HFFc6 (cell line): ENCODE results near the gene ANKRD52. TPM values are rescaled to one million over a fixed set of nuclear protein-coding genes. Genes with fewer than 3 reads are reported as not detected.

Experiments used
- DNase-seq: peaks from one replicate; pipeline ENCODE4 v3.0.0-alpha.2; 2018
- H3K27ac Mint-ChIP-seq: 2 replicates; pipeline ENCODE4 v1.8.0; 2020; ENCODE audit warnings: mild to moderate bottlenecking, mixed read lengths
- H3K27me3 Mint-ChIP-seq: 2 replicates; pipeline ENCODE4 v1.8.0; 2021; ENCODE audit warnings: mild to moderate bottlenecking, moderate library complexity, mixed read lengths; ENCODE audit not compliant: insufficient read depth
- H3K36me3 Mint-ChIP-seq: 2 replicates; pipeline ENCODE4 v1.8.0; 2021; ENCODE audit warnings: low read depth, mixed read lengths
- H3K4me1 Mint-ChIP-seq: 2 replicates; pipeline ENCODE4 v1.8.0; 2020; ENCODE audit warnings: low read depth, mixed read lengths
- H3K4me3 Mint-ChIP-seq: 2 replicates; pipeline ENCODE4 v1.8.0; 2020; ENCODE audit warnings: mild to moderate bottlenecking, moderate library complexity, mixed read lengths
- H3K9me3 Mint-ChIP-seq: 2 replicates; pipeline ENCODE4 v1.8.0; 2020; ENCODE audit warnings: mild to moderate bottlenecking, mixed read lengths
- total RNA-seq, 6 experiments: library from RNA; stranded (reverse); fragmentation: NEBNext Ultra II Directional; extraction: Animal tissue kit (Norgen Biotek cat#: 25700); gene quantifications; 2 replicates in 1 of 6; 3 replicates in 5 of 6; pipeline ENCODE4 v1.2.3, GENCODE V29; 2021
- TF ChIP-seq, protein P1 (sequence below): fragments of 200-600 bp; sonication (generic); IDR thresholded peaks from 2 replicates; pipeline ENCODE4 v1.5.0; 2021; ENCODE audit warnings: antibody characterized with exemption, mild to moderate bottlenecking

The ANKRD52 gene
- total RNA-seq, 6 experiments from 2014 or later = 57.9 to 87.8 (median 68.6) TPM

DNA sequence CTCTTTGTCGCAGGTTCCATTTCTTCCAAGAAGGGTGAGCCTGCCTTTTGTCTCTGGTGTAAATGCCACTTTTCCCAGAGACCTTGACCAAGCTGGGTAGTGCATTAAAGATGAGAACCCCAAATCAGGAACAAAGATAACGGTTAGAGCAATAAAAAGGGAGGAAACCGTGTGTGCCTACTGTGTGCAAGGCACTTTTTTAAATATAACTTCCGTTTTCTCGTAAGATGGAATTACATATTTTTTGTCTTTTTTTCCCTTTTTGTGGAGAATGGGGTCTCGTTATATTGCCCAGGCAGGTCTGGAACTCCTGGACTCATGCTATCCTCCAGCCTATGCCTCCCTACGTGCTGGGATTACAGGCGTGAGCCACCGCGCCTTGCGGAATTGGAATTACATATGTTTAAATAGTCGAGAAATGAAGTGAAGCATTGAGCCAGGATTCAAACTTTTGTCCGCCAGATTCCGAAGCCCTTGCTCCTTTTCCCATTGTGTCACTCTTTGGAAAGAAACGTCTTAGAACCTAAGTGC lies 34.5 kb downstream of the ANKRD52 start:
- TF ChIP-seq, protein P1, sequence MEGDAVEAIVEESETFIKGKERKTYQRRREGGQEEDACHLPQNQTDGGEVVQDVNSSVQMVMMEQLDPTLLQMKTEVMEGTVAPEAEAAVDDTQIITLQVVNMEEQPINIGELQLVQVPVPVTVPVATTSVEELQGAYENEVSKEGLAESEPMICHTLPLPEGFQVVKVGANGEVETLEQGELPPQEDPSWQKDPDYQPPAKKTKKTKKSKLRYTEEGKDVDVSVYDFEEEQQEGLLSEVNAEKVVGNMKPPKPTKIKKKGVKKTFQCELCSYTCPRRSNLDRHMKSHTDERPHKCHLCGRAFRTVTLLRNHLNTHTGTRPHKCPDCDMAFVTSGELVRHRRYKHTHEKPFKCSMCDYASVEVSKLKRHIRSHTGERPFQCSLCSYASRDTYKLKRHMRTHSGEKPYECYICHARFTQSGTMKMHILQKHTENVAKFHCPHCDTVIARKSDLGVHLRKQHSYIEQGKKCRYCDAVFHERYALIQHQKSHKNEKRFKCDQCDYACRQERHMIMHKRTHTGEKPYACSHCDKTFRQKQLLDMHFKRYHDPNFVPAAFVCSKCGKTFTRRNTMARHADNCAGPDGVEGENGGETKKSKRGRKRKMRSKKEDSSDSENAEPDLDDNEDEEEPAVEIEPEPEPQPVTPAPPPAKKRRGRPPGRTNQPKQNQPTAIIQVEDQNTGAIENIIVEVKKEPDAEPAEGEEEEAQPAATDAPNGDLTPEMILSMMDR = no peak

DNA sequence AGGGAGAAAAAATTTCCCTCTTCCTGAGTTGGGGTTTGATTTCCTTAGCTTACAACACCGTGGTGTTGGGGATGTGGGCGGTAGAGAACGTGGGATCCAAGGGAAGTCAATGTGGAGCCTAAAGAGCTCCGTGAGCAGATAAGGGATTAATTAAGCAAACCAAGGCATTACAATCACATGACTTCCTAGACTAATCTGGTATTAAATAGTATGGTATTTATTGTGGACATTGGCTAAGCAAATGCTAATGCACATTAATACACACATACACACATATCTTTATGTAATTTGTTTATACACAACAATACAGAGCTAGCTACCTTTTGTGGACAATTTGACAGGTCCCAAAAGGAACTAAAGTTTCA lies 35.7 kb downstream of the ANKRD52 start:
- no peaks in the 10 kb centered on the region for H3K9me3 Mint-ChIP-seq
- H3K4me1 Mint-ChIP-seq = peaks cover 32% of the 10 kb centered on the region
- no peak for DNase-seq
- H3K27me3 Mint-ChIP-seq = peaks cover 9% of the 10 kb centered on the region
- H3K4me3 Mint-ChIP-seq = peak overlapping the region; percentile 94
- H3K36me3 Mint-ChIP-seq = no peaks in the 10 kb centered on the region
- peak overlapping the region; percentile 96 for H3K27ac Mint-ChIP-seq
- TF ChIP-seq, protein P1 = no peak

More for the DNA sequence above, 34.5 kb downstream of the ANKRD52 start:
- no peaks in the 10 kb centered on the region for H3K36me3 Mint-ChIP-seq
- H3K27me3 Mint-ChIP-seq = peaks cover 9% of the 10 kb centered on the region
- DNase-seq = no peak
- H3K27ac Mint-ChIP-seq = peak overlapping the region; percentile 88
- peaks cover 32% of the 10 kb centered on the region for H3K4me1 Mint-ChIP-seq
- H3K9me3 Mint-ChIP-seq = no peaks in the 10 kb centered on the region
- H3K4me3 Mint-ChIP-seq = peak overlapping the region; percentile 90

DNA sequence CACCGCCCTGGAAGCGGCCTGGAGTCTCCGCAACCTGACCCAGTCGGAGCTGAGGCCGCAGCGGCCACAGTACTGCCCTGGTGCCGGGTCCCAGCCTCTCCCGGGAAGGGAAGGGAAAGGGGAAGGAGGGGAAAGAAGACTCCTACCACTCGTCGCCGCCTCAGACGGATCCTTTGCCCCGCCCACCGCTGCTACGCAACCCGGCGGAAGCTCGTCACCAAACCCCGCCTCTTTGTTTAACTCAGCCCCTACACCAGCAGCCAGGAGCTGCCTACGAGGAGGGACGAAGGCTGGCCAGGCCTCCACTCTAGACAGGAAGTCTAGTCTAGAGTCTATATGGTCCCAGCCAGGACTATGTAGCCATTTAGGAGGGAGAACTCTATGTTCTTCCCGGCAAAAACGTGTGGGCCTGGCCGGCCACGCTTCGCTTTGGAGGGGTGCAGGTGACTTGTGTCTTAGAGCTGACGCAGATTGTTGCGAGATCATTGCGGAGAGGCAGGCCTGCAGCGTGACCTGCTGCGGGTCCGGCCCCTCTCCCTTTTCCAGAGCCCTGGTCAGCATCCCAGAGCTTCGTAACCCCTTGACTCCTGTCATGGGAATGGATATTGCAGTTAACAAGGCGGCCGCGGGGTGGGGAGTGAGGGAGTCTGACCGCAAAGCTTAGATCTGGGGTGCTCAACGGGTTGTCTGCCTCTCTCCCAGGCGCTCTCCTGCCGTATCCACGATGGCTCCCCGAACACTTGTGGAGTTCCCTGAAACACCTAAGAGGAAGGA lies 36.2 kb downstream of the ANKRD52 start, which contains the start of gene RNF41:
RNF41 (minus strand) TSS at position 166 of the 774 bp plus-strand sequence. CDS start 7,875 bp downstream, outside the sequence.
- H3K9me3 Mint-ChIP-seq = no peaks in the 10 kb centered on the region
- H3K36me3 Mint-ChIP-seq = no peaks in the 10 kb centered on the region
- H3K4me3 Mint-ChIP-seq = peak within 1 kb of the TSS; percentile 94
- DNase-seq = peak; percentile 96
- H3K4me1 Mint-ChIP-seq = peaks cover 32% of the 10 kb centered on the region
- H3K27ac Mint-ChIP-seq = peak within 1 kb of the TSS; percentile 96
- TF ChIP-seq, protein P1 = peak; percentile 51
- peaks cover 9% of the 10 kb centered on the region for H3K27me3 Mint-ChIP-seq

DNA sequence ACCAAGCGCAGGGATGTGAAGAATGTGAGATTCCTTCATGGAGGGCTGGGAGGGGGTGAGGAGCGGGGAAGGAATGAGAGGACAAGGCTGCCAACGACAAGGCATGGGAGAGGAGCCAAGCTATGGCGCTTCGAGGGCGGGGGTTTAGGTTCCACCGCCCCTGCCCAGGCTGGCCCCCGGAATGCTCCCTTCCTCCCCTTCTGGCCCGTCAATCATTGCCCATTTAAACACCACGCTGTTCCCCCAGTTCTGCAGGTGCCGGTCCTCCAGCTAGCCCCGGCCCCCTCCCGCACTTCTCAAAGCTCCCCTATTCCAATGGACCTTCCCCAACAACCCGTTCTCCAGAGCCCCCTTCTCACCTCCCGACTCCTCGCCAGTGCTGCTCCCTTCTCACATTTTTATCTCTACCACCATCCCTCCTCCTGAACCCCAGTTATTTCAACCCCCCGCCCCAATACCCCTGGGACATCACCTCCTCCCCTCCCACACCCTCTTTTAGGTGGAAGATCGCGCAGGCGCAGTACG lies 36.9 kb downstream of the ANKRD52 start:
- no peaks in the 10 kb centered on the region for H3K9me3 Mint-ChIP-seq
- H3K4me1 Mint-ChIP-seq = peaks cover 37% of the 10 kb centered on the region
- H3K36me3 Mint-ChIP-seq = peaks cover 5% of the 10 kb centered on the region
- H3K27me3 Mint-ChIP-seq = peaks cover 9% of the 10 kb centered on the region
- H3K27ac Mint-ChIP-seq = peak overlapping the region; percentile 96
- TF ChIP-seq, protein P1 = no peak
- peak overlapping the region; percentile 94 for H3K4me3 Mint-ChIP-seq
- DNase-seq = peak; percentile 66

DNA sequence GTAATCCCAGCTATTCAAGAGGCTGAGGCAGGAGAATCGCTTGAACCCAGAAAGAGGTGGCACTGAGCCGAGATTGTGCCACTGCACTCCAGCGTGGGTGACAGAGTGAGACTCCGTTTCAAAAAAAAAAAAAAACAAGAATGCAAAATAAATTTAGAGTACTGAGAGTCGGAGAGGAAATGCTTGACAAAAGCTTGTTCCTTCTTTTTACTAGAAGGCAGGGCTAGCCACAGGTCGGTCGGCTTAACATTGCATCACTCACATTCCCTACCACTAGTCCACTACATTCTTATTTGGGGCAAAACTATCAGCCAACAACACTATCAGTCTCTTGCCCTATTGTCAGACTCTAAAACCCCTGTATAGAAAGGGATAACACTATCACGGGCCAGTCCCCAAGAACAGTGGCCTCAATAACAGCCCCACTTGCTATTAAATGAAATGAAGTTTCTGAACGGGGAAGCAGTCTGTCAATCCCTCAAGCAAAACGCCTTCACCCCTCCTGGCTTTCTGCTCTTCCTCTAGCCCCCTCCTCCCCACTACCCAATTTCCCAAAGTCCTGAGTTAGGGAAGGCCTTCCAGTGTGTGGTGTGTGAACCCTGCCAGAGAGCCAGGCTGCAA lies 37.5 kb downstream of the ANKRD52 start:
- H3K36me3 Mint-ChIP-seq = peaks cover 5% of the 10 kb centered on the region
- H3K4me1 Mint-ChIP-seq = peaks cover 37% of the 10 kb centered on the region
- peak overlapping the region; percentile 94 for H3K4me3 Mint-ChIP-seq
- DNase-seq = peak; percentile 39
- peaks cover 9% of the 10 kb centered on the region for H3K27me3 Mint-ChIP-seq
- TF ChIP-seq, protein P1 = no peak
- H3K27ac Mint-ChIP-seq = peak overlapping the region; percentile 96
- no peaks in the 10 kb centered on the region for H3K9me3 Mint-ChIP-seq
